Heart left ventricle (tissue), 13 donors: ENCODE results near the gene APPL2.

Experiments
- POLR2A ChIP-seq, 2 donors: fragments of 450-650 bp; IDR thresholded peaks; one replicate each; pipeline ENCODE4 v1.6.1; 2017; ENCODE audit warnings: antibody characterized with exemption in 2 of 2, mild to moderate bottlenecking in 2 of 2, moderate library complexity in 2 of 2
- TF ChIP-seq, protein P1 (sequence below), 12 donors: fragments of 200-600 bp; sonication (generic) in 4 of 12; IDR thresholded peaks; one replicate each; pipeline versions ENCODE4 v1.5.0 to v1.8.0; 2018 to 2022; ENCODE audit warnings: antibody characterized with exemption in 12 of 12, mild to moderate bottlenecking in 5 of 12
- donor health status: ischemic (EF 13 %, LVEDD 7.1; RV severe dilation, severe dysfunction).
- donor health status: DM: no; HTN: yes; CAD: no.
- donor health status: DM: no; HTN: no; CAD: no.
- donor health status: ischemic (EF 25% LVEDD 6.9; RV normal size, moderate dysfunction).
- donor health status: ischemic (EF 25% LVEDD 5.7; RV mildly dilated, moderate dysfunction).
- donor health status: ischemic (EF 35%, LVEDD 5.7; RV mildly dilated, moderate dysfunction).
- donor health status: nonischemic (EF 11% LVEDD 7.7; RV severe dilation, severe dysfunction).
- donor health status: DM: yes; HTN: yes; CAD: no.
- donor health status: PGD.
- donor health status: ischemic (EF 29% LVEDD 5.4; RV normal size, mild dysfunction).
- donor health status: nonischemic (EF 23%, LVEDD 6.1; RV moderate dilation, normal function).

- TF ChIP-seq, protein P1, sequence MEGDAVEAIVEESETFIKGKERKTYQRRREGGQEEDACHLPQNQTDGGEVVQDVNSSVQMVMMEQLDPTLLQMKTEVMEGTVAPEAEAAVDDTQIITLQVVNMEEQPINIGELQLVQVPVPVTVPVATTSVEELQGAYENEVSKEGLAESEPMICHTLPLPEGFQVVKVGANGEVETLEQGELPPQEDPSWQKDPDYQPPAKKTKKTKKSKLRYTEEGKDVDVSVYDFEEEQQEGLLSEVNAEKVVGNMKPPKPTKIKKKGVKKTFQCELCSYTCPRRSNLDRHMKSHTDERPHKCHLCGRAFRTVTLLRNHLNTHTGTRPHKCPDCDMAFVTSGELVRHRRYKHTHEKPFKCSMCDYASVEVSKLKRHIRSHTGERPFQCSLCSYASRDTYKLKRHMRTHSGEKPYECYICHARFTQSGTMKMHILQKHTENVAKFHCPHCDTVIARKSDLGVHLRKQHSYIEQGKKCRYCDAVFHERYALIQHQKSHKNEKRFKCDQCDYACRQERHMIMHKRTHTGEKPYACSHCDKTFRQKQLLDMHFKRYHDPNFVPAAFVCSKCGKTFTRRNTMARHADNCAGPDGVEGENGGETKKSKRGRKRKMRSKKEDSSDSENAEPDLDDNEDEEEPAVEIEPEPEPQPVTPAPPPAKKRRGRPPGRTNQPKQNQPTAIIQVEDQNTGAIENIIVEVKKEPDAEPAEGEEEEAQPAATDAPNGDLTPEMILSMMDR (IDR thresholded peaks at IDR 0.05), result no peak
- TF ChIP-seq POLR2A (IDR thresholded peaks at IDR 0.05), result no peak
Observed at GRCh38 chr12:105209091-105209490, 26.9 kb downstream of the APPL2 start.
